Activated naive CD4-positive, alpha-beta T cell treated with anti-CD3 and anti-CD28 coated beads, Interleukin-2, amount 50 U/mL, for 24 hours (primary cell): ENCODE measurements around the gene ATP8B2.
"Not testable (repeated sequence)": the region's sequence is repeated elsewhere in the genome, so short reads cannot be mapped to it uniquely, and the experiment has no call there.

Experiments
- H3K27ac Mint-ChIP-seq: one replicate; pipeline ENCODE4 v1.8.0; 2021; ENCODE audit warnings: mild to moderate bottlenecking, mixed read lengths
- H3K27me3 Mint-ChIP-seq: one replicate; pipeline ENCODE4 v1.8.0; 2021; ENCODE audit warnings: mixed read lengths
- H3K36me3 Mint-ChIP-seq: one replicate; pipeline ENCODE4 v1.8.0; 2021; ENCODE audit warnings: mixed read lengths
- H3K4me1 Mint-ChIP-seq: one replicate; pipeline ENCODE4 v1.8.0; 2021; ENCODE audit warnings: mixed read lengths
- H3K4me3 Mint-ChIP-seq: one replicate; pipeline ENCODE4 v1.8.0; 2021; ENCODE audit warnings: mild to moderate bottlenecking, mixed read lengths
- H3K9me3 Mint-ChIP-seq: one replicate; pipeline ENCODE4 v1.8.0; 2021; ENCODE audit warnings: mixed read lengths

Gene ATP8B2, protein sequence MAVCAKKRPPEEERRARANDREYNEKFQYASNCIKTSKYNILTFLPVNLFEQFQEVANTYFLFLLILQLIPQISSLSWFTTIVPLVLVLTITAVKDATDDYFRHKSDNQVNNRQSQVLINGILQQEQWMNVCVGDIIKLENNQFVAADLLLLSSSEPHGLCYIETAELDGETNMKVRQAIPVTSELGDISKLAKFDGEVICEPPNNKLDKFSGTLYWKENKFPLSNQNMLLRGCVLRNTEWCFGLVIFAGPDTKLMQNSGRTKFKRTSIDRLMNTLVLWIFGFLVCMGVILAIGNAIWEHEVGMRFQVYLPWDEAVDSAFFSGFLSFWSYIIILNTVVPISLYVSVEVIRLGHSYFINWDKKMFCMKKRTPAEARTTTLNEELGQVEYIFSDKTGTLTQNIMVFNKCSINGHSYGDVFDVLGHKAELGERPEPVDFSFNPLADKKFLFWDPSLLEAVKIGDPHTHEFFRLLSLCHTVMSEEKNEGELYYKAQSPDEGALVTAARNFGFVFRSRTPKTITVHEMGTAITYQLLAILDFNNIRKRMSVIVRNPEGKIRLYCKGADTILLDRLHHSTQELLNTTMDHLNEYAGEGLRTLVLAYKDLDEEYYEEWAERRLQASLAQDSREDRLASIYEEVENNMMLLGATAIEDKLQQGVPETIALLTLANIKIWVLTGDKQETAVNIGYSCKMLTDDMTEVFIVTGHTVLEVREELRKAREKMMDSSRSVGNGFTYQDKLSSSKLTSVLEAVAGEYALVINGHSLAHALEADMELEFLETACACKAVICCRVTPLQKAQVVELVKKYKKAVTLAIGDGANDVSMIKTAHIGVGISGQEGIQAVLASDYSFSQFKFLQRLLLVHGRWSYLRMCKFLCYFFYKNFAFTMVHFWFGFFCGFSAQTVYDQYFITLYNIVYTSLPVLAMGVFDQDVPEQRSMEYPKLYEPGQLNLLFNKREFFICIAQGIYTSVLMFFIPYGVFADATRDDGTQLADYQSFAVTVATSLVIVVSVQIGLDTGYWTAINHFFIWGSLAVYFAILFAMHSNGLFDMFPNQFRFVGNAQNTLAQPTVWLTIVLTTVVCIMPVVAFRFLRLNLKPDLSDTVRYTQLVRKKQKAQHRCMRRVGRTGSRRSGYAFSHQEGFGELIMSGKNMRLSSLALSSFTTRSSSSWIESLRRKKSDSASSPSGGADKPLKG

DNA sequence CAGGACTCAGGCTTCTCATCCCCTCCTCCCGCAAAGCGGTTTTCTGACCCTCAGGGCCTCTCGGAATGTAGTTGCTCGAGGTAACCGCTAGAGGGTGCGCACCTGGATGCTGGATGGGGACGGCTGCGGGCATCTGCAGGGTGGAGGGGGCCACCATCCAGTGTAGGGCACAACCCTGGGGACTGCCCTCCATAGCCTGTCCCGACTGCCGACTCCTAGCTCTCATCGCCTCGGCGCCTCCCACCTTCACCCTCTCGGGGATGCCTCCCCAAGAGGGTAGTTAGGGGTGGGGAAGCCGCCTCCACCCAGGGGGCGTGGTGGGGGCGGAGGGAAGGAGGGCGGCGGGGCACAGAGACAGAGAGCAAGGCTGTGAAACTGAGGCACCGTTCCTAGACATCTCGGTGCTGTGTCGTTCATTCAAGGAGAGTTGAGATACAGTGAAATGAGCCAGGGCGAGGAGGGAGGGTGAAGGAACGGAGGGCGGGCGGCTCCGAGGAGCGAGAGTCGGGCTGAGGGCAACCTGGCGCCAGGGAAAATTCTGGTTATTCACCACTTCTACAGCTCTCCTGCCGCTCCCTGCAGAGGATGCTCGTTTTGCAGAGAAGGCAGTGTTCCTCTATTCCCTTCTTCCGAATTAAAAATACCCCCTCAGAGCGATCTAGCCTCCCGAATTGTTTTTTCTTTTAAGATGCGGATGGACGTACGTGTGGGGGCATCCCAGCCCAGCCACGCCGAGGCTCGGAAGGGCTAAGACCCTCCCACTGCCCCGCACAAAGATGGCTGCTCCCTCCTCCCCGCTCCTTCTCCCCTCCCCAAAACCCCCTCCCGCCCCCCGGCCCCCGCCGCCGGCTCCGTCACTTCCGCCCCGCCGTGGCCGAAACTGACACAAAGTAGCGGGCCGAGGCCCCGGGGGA is at the start of gene ATP8B2:
Gene ATP8B2 (plus strand): TSS at position 857 of the 914 bp plus-strand sequence. CDS start 2,617 bp downstream, outside the sequence.
- peaks cover 36% of the 10 kb centered on the region for H3K4me1 Mint-ChIP-seq
- H3K4me3 Mint-ChIP-seq, result peak within 1 kb of the TSS; percentile 95
- peak within 1 kb of the TSS; percentile 80 for H3K27ac Mint-ChIP-seq
- H3K9me3 Mint-ChIP-seq, result no peaks in the 10 kb centered on the region
- H3K36me3 Mint-ChIP-seq, result no peaks in the 10 kb centered on the region
- no peaks in the 10 kb centered on the region for H3K27me3 Mint-ChIP-seq

DNA sequence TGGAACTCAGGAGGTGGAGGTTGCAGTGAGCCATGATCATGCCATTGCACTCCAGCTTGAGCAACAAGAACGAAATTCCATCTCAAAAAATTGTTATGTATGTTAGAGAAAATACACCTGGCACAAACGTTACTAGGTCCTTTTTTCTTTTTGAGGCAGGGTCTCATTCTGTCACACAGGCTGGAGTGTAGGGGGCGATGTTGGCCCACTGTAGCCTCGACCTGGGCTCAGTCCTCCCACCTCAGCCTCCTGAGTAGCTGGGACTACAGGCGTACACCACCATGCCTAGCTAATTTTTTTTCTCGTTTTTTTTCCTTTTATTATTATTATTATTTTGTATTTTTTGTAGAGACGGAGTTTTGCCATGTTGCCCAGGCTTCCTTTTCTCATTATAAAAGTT is 48.5 kb upstream of the ATP8B2 start:
- Mint-ChIP-seq H3K4me1 (peaks cover 31% of the 10 kb centered on the region), H3K4me3 (no peak overlapping the region), H3K27me3 (no peaks in the 10 kb centered on the region), H3K27ac (no peak overlapping the region), H3K9me3 (no peaks in the 10 kb centered on the region), H3K36me3 (peaks cover 16% of the 10 kb centered on the region)

DNA sequence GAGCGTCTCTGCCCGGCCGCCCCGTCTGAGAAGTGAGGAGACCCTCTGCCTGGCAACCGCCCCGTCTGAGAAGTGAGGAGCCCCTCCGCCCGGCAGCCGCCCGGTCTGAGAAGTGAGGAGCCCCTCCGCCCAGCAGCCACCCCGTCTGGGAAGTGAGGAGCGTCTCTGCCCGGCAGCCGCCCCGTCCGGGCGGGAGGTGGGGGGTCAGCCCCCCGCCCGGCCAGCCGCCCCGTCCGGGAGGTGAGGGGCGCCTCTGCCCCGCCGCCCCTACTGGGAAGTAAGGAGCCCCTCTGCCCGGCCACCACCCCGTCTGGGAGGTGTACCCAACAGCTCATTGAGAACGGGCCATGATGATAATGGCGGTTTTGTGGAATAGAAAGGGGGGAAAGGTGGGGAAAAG is 37.7 kb upstream of the ATP8B2 start:
- H3K27me3 Mint-ChIP-seq, H3K36me3 Mint-ChIP-seq, H3K9me3 Mint-ChIP-seq, H3K4me1 Mint-ChIP-seq, H3K27ac Mint-ChIP-seq, H3K4me3 Mint-ChIP-seq: not testable (repeated sequence)

DNA sequence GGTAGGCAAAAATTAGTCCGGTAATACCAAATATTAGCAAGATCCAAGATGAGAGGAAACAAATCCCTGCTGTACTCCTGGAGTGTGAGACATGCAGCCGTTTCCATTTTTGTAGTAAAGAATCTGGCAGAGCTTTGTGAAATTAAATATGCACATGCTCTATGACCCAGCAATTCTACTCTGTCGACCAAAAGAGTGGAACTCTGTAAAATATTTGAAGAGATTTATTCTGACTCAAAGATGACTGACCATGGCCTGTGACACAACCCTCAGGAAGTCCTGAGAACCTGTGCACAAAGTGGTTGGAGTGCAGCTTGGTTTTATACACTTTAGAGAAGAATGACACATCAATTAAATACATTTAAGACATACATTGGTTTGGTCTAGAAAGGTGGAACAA is 36.7 kb upstream of the ATP8B2 start:
- Mint-ChIP-seq H3K9me3 (no peaks in the 10 kb centered on the region), H3K36me3 (no peaks in the 10 kb centered on the region), H3K4me3 (no peak overlapping the region), H3K4me1 (no peaks in the 10 kb centered on the region), H3K27me3 (no peaks in the 10 kb centered on the region), H3K27ac (no peak overlapping the region)

DNA sequence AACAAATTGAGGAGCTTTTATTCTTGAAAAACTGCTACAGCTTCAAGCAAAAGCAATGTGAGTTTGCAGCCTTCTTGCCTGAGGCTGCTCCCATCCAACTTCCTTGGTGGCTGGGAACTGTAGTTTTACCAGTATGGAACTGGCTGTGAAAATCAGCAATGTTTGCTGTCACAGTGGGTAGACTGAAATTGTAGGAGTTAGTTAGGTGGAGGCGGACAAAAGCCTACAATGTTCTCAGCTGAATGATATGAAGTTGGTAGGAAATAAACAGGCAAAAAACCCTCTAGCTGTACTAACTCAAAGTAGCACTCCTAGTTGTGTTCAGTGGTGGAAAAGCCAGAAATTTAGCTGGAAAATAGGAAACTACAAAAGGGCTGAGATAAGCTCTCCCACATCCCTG is 34.4 kb upstream of the ATP8B2 start:
- Mint-ChIP-seq H3K9me3 (peaks cover 5% of the 10 kb centered on the region), H3K4me1 (no peaks in the 10 kb centered on the region), H3K27ac (no peak overlapping the region), H3K27me3 (no peaks in the 10 kb centered on the region), H3K4me3 (no peak overlapping the region), H3K36me3 (peaks cover 4% of the 10 kb centered on the region)

DNA sequence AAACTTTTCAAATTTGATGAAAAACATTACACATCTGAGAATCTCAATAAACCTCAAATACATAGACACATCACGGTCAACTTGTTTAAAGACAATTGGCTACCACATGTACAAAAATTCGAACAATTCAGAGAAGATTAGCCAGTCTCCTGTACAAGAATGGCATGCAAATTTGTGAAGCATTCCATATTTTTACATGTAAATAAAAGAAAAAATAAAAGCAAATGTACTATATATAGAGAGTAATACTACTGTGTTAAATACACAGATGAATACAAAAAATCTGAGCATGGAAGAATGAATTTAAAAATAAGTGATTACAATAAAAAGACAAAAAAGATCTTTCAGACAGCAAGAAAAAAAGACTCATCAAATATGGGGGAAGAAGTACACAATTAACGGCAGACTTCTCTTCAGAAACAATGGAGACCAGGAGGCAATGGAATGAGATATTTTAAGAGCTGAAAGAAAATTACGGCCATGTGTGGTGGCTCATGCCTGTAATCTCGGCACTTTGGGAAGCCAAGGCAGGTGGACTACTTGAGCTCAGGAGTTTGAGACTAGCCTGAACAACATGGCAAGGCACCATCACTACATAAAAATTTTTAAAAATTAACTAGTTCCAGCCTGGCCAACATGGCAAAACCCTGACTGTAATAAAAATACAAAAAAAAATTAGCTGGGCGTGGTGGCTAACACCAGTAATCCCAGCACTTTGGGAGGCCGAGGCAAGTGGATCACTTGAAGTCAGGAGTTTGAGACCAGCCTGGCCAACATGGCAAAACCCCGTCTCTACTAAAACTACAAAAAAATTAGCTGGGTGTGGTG is 29.7 kb upstream of the ATP8B2 start:
- peaks cover 4% of the 10 kb centered on the region for H3K36me3 Mint-ChIP-seq
- no peaks in the 10 kb centered on the region for H3K4me1 Mint-ChIP-seq
- peaks cover 5% of the 10 kb centered on the region for H3K9me3 Mint-ChIP-seq
- H3K27ac Mint-ChIP-seq, result no peak overlapping the region
- H3K27me3 Mint-ChIP-seq, result no peaks in the 10 kb centered on the region
- H3K4me3 Mint-ChIP-seq, result no peak overlapping the region

DNA sequence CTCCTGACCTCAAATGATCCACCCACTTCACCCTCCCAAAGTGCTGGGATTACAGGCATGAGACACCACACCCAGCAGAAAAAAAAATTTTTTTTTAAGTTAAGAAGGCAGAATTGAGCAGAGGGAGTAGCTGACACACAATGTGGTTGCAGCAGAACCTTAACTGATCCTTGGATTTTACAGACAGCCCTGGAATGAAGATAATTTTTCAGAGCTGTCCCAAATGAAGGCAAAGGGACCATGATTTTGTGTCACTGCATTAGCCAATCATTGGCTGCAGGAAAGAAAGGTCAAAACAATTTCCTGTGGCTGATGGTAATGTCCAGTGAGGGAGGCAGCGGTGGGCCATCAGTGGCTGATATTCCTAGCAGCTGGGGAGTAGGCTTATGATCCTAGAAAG is 23.7 kb upstream of the ATP8B2 start:
- H3K27ac Mint-ChIP-seq, result no peak overlapping the region
- no peaks in the 10 kb centered on the region for H3K27me3 Mint-ChIP-seq
- H3K9me3 Mint-ChIP-seq, result no peaks in the 10 kb centered on the region
- no peak overlapping the region for H3K4me3 Mint-ChIP-seq
- no peaks in the 10 kb centered on the region for H3K36me3 Mint-ChIP-seq
- H3K4me1 Mint-ChIP-seq, result no peaks in the 10 kb centered on the region

DNA sequence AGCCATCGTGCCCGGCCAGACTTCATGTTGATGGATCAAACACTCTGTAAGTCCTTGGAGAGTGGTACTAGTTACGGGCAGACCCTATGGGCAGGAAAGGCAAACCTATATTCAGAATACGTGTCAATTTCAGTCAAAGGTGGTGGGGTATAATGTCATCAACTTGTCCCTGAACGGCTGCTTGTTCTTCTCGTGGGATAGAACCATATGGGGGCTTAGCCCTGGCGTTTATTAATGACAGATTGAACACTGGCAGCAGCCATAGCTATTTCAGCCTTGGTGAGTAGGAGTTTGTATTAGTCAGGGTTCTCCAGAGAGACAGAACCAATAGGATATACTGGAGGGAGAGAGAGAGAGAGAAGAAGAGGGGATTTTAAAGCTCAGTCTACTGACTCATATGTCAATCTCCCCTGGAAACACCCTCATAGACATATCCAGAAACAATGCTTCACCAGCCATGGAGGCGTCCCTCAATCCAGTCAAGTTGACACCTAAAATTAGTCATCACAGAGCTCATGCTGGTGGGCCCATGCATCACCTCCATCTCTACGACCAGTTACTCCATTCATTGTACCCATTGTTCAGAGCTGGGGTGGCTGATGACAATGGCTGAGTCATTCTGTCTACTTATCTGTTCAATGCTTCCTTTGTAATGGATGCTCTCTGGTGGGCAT is 20.5 kb upstream of the ATP8B2 start:
- Mint-ChIP-seq H3K9me3 (no peaks in the 10 kb centered on the region), H3K27me3 (no peaks in the 10 kb centered on the region), H3K4me1 (peaks cover 5% of the 10 kb centered on the region), H3K27ac (peak overlapping the region; percentile 63), H3K36me3 (no peaks in the 10 kb centered on the region), H3K4me3 (no peak overlapping the region)

DNA sequence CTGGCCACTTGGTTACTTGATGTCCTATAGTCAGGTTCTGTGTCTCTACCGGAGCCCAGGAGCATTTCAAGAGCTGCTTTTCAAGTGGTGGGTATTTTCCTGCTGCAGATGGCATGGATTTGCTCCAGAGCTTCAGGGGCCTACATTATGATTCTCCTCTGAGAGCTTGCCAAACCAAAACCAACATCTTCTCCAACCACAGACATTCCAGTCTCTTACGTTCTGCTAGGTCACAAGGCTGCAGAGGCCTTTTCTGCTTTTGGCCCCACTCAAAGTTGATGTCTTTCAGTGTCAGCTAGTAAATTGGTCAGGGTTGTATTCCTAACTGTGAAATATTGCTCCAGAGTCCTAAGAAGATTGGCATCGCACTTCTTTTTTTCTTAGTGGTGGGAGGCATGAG is 19.2 kb upstream of the ATP8B2 start:
- Mint-ChIP-seq H3K9me3 (no peaks in the 10 kb centered on the region), H3K36me3 (no peaks in the 10 kb centered on the region), H3K27ac (no peak overlapping the region), H3K4me1 (peaks cover 5% of the 10 kb centered on the region), H3K27me3 (no peaks in the 10 kb centered on the region), H3K4me3 (no peak overlapping the region)

DNA sequence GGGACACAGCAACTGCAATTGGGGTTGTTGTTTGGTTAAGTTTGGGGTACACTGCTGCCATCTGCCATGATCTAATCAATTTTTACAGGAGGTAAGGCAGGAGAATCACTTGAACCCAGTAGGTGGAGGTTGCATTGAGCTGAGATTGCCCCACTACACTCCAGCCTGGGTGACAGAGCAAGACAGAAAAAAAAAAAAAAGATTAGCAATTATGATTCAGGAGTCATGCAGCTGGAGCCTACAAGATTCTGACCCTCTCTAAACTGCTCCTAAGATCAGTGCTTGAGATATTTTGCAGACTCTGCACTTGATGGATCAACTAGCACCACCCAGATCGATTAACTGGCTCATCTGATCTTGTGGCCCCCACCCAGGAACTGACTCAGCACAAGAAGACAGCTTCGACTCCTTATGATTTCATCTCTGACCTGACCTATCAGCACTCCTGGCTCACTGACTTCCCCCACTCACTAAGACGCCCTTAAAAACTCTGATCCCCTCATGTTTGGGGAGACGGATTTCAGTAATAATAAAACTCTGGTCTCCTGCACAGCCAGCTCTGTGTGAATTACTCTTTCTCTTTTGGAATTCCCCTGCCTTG is 17.6 kb upstream of the ATP8B2 start:
- not testable (repeated sequence) for H3K4me3 Mint-ChIP-seq, H3K4me1 Mint-ChIP-seq, H3K27ac Mint-ChIP-seq, H3K27me3 Mint-ChIP-seq, H3K36me3 Mint-ChIP-seq, H3K9me3 Mint-ChIP-seq

DNA sequence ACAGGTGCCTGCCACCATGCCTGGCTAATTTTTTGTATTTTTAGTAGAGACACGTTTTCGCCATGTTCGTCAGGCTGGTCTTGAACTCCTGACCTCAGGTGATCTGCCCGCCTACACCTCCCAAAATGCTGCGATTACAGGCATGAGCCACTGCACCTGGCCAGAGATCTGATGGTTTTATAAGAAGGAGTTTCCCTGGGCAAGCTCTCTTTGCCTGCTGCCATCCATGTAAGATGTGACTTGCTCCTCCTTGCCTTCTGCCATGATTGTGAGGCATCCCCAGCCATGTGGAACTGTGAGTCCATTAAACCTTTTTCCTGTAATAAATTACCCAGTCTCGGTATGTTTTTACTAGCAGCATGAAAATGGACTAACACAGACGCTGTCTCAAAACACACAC is 16.2 kb upstream of the ATP8B2 start:
- not testable (repeated sequence) for H3K4me3 Mint-ChIP-seq, H3K27me3 Mint-ChIP-seq, H3K36me3 Mint-ChIP-seq, H3K27ac Mint-ChIP-seq, H3K4me1 Mint-ChIP-seq, H3K9me3 Mint-ChIP-seq

DNA sequence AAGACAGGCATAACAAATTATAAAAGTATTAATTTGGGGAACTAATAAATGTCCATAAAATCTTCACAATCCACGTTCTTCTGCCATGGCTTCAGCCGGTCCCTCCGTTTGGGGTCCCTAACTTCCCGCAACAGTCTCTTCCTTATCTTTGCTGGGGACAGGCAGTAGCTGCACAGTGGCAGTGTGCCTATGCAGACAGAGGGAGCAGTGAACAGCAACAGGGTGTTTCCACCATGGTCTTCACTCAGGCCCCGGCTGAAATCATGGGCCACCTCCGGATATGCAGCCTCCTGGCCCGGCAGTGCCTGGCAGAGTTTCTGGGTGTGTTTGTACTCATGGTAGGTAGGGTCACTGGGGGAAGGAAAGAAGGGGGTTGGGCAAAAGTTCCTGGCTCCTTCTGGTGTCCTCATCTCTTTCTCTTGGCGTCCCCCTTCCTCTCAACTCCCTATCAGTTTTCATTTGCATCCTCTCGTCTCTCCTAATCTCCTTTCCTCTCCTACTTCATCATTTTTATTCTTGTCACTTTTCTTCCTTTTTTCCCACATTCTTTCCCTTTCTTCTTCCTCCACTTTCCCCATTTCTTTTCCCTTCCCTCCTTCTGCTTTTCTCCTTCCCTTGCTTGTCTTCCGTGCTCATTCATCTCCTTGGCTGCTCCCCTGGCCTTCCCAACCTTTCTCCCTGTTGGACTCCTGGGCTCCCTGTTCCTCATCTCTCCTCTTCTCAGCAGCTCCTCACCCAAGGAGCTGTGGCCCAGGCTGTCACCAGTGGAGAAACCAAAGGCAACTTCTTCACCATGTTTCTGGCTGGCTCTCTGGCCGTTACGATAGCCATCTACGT is 12.9 kb upstream of the ATP8B2 start:
- H3K27ac Mint-ChIP-seq, result peak overlapping the region; percentile 68
- not testable (repeated sequence) for H3K4me3 Mint-ChIP-seq, H3K36me3 Mint-ChIP-seq, H3K9me3 Mint-ChIP-seq, H3K4me1 Mint-ChIP-seq, H3K27me3 Mint-ChIP-seq

DNA sequence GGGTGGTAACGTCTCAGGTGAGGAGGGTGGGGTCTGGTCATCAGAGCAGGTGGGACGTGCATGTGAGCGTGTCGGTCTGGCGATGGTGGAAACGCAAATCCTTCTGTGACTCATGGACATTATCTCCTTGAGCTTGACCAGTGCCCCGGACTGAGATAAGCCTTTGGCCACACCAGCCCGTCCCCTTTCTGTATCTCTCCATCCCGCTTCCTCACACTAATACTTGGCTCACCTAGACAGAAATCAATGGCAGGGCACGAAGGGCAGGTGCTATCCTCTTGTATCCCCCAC is 12.3 kb upstream of the ATP8B2 start:
- Mint-ChIP-seq H3K4me1 (peaks cover 4% of the 10 kb centered on the region), H3K27ac (peak overlapping the region; percentile 68), H3K27me3 (no peaks in the 10 kb centered on the region), H3K9me3 (no peaks in the 10 kb centered on the region), H3K36me3 (no peaks in the 10 kb centered on the region), H3K4me3 (no peak overlapping the region)
